ENCODE results near the gene KRTAP9-4.
"Not testable (repeated sequence)": the region's sequence is repeated elsewhere in the genome, so short reads cannot be mapped to it uniquely, and the experiment has no call there.

The KRTAP9-4 gene

GRCh38 chr17:41265078-41265477, 15.6 kb downstream of the KRTAP9-4 start, which contains the start of gene KRTAP9-6:
Gene KRTAP9-6, plus strand, starts transcription at chr17:41265378. Its CDS starts 0 bp downstream, at chr17:41265378.
- Histone ChIP-seq H3K4me3 (ENCODE audit: low read depth in 1 of 2, low read length in 1 of 2) (no peak within 1 kb of the TSS), H3K4me1 (ENCODE audit: control insufficient read depth in 1 of 2, insufficient read depth in 1 of 2, low read depth in 1 of 2, low read length in 1 of 2) (no peaks in the 10 kb centered on the region), H3K27ac (no peak within 1 kb of the TSS), H3K9me3 (no peaks in the 10 kb centered on the region), H3K36me3 (no peaks in the 10 kb centered on the region), H3K27me3 (peaks cover 22% of the 10 kb centered on the region)
- no peak for TF ChIP-seq CTCF (IDR thresholded peaks at IDR 0.05)

- Histone ChIP-seq H3K27ac (no peak overlapping the region), H3K36me3 (no peaks in the 10 kb centered on the region), H3K4me1 (ENCODE audit: control insufficient read depth in 1 of 2, insufficient read depth in 1 of 2, low read depth in 1 of 2, low read length in 1 of 2) (no peaks in the 10 kb centered on the region), H3K4me3 (ENCODE audit: low read depth in 1 of 2, low read length in 1 of 2) (no peak overlapping the region), H3K9me3 (no peaks in the 10 kb centered on the region), H3K27me3 (peaks cover 18% of the 10 kb centered on the region)
- TF ChIP-seq CTCF (IDR thresholded peaks at IDR 0.05), result no peak
Observed at GRCh38 chr17:41267711-41268110, 18.2 kb downstream of the KRTAP9-4 start.

- not testable (repeated sequence) for H3K9me3 ChIP-seq; H3K4me1 ChIP-seq (ENCODE audit: control insufficient read depth in 1 of 2, insufficient read depth in 1 of 2, low read depth in 1 of 2, low read length in 1 of 2); H3K27ac ChIP-seq; H3K27me3 ChIP-seq; H3K36me3 ChIP-seq; H3K4me3 ChIP-seq (ENCODE audit: low read depth in 1 of 2, low read length in 1 of 2)
Observed at GRCh38 chr17:41271323-41271722, 21.8 kb downstream of the KRTAP9-4 start.

GRCh38 chr17:41271858-41272257, 22.4 kb downstream of the KRTAP9-4 start:
- no peak overlapping the region for H3K4me3 ChIP-seq (ENCODE audit: low read depth in 1 of 2, low read length in 1 of 2)
- peaks cover 9% of the 10 kb centered on the region for H3K27me3 ChIP-seq
- H3K9me3 ChIP-seq, result no peaks in the 10 kb centered on the region
- TF ChIP-seq CTCF (IDR thresholded peaks at IDR 0.05), result no peak
- H3K27ac ChIP-seq, result no peak overlapping the region
- H3K4me1 ChIP-seq (ENCODE audit: control insufficient read depth in 1 of 2, insufficient read depth in 1 of 2, low read depth in 1 of 2, low read length in 1 of 2), result no peaks in the 10 kb centered on the region
- no peaks in the 10 kb centered on the region for H3K36me3 ChIP-seq

- not testable (repeated sequence) for H3K36me3 ChIP-seq; H3K27ac ChIP-seq; H3K9me3 ChIP-seq; H3K4me3 ChIP-seq (ENCODE audit: low read depth in 1 of 2, low read length in 1 of 2); H3K4me1 ChIP-seq (ENCODE audit: control insufficient read depth in 1 of 2, insufficient read depth in 1 of 2, low read depth in 1 of 2, low read length in 1 of 2)
- H3K27me3 ChIP-seq, result peaks cover 21% of the 10 kb centered on the region
Observed at GRCh38 chr17:41275648-41276190, 26.2 kb downstream of the KRTAP9-4 start, which contains the start of gene KRTAP9-7. Gene KRTAP9-7, plus strand, starts transcription at chr17:41275698. Its CDS starts 0 bp downstream, at chr17:41275698.

- no peak overlapping the region for H3K4me3 ChIP-seq (ENCODE audit: low read depth in 1 of 2, low read length in 1 of 2)
- H3K36me3 ChIP-seq, result no peaks in the 10 kb centered on the region
- no peaks in the 10 kb centered on the region for H3K9me3 ChIP-seq
- no peak for TF ChIP-seq CTCF (IDR thresholded peaks at IDR 0.05)
- H3K27ac ChIP-seq, result no peak overlapping the region
- peaks cover under 1% of the 10 kb centered on the region in 2 experiments for H3K4me1 ChIP-seq (ENCODE audit: control insufficient read depth in 1 of 2, insufficient read depth in 1 of 2, low read depth in 1 of 2, low read length in 1 of 2)
- H3K27me3 ChIP-seq, result peaks cover 21% of the 10 kb centered on the region
Observed at GRCh38 chr17:41278176-41278955, 28.9 kb downstream of the KRTAP9-4 start.
